ENCODE results near the gene EIF3L.

Gene EIF3L

GRCh38 chr22:37862570-37863325 is 13.5 kb downstream of the EIF3L start:
- DNase-seq: no peak
- H3K4me3 ChIP-seq: no peak overlapping the region
- no peak for TF ChIP-seq CTCF (IDR thresholded peaks at IDR 0.05)
- intact Hi-C loops (cut with DNase I; ENCODE audit: low total_unique reads): no loop called here
- H3K9me3 ChIP-seq: no peaks in the 10 kb centered on the region
- peaks cover 0 to 50% (median 22%) of the 10 kb centered on the region in 4 donors for H3K4me1 ChIP-seq
- H3K36me3 ChIP-seq: peaks cover 49 to 95% (median 76%) of the 10 kb centered on the region in 3 donors
- H3K27ac ChIP-seq: peak overlapping the region in 1 of 2 donors; percentile 11
- H3K27me3 ChIP-seq: no peaks in the 10 kb centered on the region

GRCh38 chr22:37865510-37865909 is 16.3 kb downstream of the EIF3L start:
- intact Hi-C loops (cut with DNase I; ENCODE audit: low total_unique reads): loop anchor here (2.0 kb wide), 1 partner anchor 49 kb away; no protein-coding TSS in a partner anchor
- Histone ChIP-seq H3K27ac (no peak overlapping the region), H3K4me1 (peaks cover 0 to 23% (median 5%) of the 10 kb centered on the region in 4 donors), H3K27me3 (no peaks in the 10 kb centered on the region), H3K9me3 (no peaks in the 10 kb centered on the region), H3K36me3 (peaks cover 67 to 90% (median 87%) of the 10 kb centered on the region in 3 donors), H3K4me3 (no peak overlapping the region)
- no peak for TF ChIP-seq CTCF (IDR thresholded peaks at IDR 0.05)
- no peak for DNase-seq

GRCh38 chr22:37870273-37870672 is 21.1 kb downstream of the EIF3L start:
- no peak for DNase-seq
- TF ChIP-seq CTCF (IDR thresholded peaks at IDR 0.05): no peak
- H3K36me3 ChIP-seq: peaks cover 80 to 93% (median 88%) of the 10 kb centered on the region in 3 donors
- no peaks in the 10 kb centered on the region for H3K27me3 ChIP-seq
- H3K27ac ChIP-seq: no peak overlapping the region
- H3K9me3 ChIP-seq: no peaks in the 10 kb centered on the region
- no peak overlapping the region for H3K4me3 ChIP-seq
- intact Hi-C loops (cut with DNase I; ENCODE audit: low total_unique reads): no loop called here
- no peaks in the 10 kb centered on the region for H3K4me1 ChIP-seq

GRCh38 chr22:37880668-37881440 is 31.6 kb downstream of the EIF3L start:
- intact Hi-C loops (cut with DNase I; ENCODE audit: low total_unique reads): no loop called here
- no peaks in the 10 kb centered on the region for H3K27me3 ChIP-seq
- no peak overlapping the region for H3K27ac ChIP-seq
- H3K36me3 ChIP-seq: peaks cover 71 to 73% (median 72%) of the 10 kb centered on the region in 3 donors
- DNase-seq: no peak
- H3K4me3 ChIP-seq: no peak overlapping the region
- H3K9me3 ChIP-seq: no peaks in the 10 kb centered on the region
- peaks cover 0 to 24% (median 14%) of the 10 kb centered on the region in 4 donors for H3K4me1 ChIP-seq
- no peak for TF ChIP-seq CTCF (IDR thresholded peaks at IDR 0.05)

- Histone ChIP-seq H3K4me3 (no peak overlapping the region), H3K36me3 (peaks cover 62 to 65% (median 64%) of the 10 kb centered on the region in 3 donors), H3K27me3 (no peaks in the 10 kb centered on the region), H3K27ac (peak overlapping the region; percentile 5 to 43), H3K9me3 (no peaks in the 10 kb centered on the region), H3K4me1 (peaks cover 0 to 35% (median 23%) of the 10 kb centered on the region in 4 donors)
- intact Hi-C loops (cut with DNase I; ENCODE audit: low total_unique reads): no loop called here
- no peak for DNase-seq
- TF ChIP-seq CTCF (IDR thresholded peaks at IDR 0.05): no peak
Observed at GRCh38 chr22:37884420-37884819, 35.2 kb downstream of the EIF3L start.
